Germinal center (tissue), 1 donor: ENCODE results near the gene GLTP.
A peak's percentile ranks its signal among the peaks of the same experiment; 100 is the strongest.
"Not testable (repeated sequence)": the region's sequence is repeated elsewhere in the genome, so short reads cannot be mapped to it uniquely, and the experiment has no call there.

ENCODE experiments used
- DNase-seq: peaks from one replicate; pipeline ENCODE4 v3.0.0; 2012; ENCODE audit warnings: mixed read lengths, low spot score

Gene GLTP

DNA sequence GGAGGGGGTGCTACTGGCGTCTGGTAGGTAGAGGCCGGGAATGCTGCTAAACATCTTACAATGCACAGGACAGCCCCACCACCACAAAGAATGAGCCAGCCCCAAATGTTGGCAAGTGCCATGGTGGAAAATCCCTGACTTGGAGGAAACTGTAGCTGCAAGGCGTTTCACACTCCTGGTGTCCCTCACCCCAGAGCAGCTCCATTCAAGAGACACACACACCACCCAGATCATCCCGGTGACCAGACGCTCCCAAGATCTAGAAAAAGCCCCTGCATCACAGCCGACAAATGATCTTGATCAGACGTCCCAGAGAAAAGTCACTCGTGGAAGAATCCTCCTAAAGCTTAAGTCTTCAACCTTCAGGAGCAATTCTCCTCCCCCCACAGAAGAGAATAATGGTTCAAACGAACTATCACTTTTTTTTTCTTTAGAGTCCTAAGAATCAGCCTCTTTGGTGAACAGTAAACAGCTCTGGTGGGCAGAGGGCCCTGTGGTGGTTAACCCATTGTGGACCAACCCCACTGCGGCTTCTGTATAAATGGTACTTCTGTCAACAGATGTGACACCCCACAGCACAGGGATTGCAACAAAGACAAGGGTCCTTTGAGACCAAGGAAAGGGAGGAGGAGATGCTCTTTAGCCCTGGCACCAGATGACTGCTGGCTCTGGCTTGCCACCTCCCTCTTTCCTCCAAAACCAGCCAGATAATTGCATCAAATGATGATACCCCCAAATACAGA is 2.7 kb downstream of the GLTP start:
- no peak for DNase-seq

- no peak for DNase-seq
Observed at GRCh38 chr12:109876406-109876805, 3.9 kb downstream of the GLTP start.

- DNase-seq = no peak
Observed at GRCh38 chr12:109875572-109876131, 4.7 kb downstream of the GLTP start.

GRCh38 chr12:109873653-109874052 is 6.7 kb downstream of the GLTP start:
- DNase-seq = no peak

DNA sequence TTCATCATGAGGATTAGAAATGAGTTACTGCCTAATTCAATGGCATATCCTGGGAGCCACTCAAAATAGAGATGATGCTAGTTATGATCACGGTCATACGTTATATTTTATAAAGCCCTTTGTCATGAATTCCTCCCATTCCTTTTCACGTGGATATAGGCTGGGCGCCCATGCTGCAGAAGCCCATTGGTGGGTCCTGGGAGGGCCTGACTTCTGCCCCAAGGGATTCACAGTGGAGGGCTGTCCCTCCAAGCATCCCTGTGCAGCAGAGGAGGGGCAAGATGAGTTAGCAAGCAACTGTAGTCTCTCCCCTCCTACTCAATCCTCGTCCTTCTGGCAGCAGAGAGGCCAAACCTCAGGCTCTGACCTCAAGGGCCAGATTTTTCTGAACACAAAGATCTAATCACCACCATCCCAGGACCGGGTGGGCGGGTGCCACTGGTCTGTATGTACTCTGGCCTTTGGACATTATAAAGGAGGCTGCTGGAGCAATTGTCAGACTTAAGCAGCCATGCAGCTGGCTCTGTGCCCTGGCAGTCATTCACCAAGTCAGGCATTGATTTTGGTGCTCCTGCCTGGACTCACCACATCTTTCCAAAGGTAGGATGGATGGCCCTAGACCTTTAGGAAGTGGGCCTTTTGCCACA is 8.6 kb downstream of the GLTP start:
- DNase-seq = no peak

DNA sequence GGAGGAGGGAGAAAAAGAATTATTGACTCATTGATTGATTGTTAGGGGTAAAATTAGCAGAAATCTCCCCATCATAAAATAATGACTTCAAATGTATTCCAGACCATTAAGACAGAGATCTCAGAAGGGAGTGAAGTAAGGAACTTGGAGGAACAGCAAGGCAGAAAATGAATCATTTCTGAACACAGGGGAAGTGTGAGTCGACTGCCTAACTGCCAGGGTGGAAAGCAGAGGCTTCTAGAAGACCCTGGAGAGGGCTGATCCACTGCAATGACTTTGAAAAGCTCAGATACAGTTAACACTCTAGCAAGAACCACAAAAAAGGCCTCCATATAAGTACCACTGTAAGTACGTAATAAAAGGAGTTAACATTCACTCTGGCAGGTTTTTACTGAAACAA is 9.7 kb downstream of the GLTP start:
- DNase-seq = no peak

- DNase-seq = no peak
Observed at GRCh38 chr12:109868182-109869051, 11.9 kb downstream of the GLTP start.

GRCh38 chr12:109864916-109865315 is 15.4 kb downstream of the GLTP start:
- DNase-seq = no peak

GRCh38 chr12:109863847-109864712 is 16.3 kb downstream of the GLTP start:
- no peak for DNase-seq

DNA sequence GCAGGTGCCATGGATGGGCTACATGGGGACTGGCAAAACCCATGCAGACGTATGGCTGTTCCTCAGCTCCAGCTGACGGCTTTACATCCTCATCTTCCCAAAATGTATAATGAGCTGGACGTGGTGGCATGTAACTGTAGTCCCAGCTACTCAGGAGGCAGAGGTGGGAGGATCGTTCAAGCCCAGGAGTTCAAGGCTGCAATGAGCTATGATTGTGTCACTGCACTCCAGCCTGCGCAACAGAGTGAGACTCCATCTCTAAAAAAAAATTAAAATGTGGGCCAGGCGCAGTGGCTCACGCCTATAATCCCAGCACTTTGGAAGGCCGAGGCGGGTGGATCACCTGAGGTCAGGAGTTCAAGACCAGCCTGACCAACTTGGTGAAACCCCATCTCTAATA is 17.9 kb downstream of the GLTP start:
- not testable (repeated sequence) for DNase-seq

- no peak for DNase-seq
Observed at GRCh38 chr12:109861689-109862314, 18.5 kb downstream of the GLTP start.

- DNase-seq = no peak
Observed at GRCh38 chr12:109860977-109861376, 19.4 kb downstream of the GLTP start.

DNA sequence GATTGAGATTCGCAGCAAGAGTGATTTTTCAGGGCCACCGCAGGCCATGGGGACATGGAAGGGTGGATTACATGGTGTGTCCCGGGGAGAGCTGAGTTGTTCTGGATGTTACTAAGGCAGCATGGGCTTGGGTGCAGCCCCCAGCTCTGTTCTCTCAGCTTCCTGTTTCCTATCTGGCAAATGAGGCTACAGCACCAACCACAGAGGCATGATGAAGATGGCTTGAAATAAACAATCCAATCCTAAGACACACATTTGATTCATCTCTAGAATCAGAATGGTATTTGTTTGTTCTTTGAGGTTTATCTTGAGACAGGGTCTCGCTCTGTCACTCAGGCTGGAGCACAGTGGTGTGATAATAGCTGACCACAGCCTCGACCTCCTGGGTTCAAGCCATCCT is 21.6 kb downstream of the GLTP start:
- no peak for DNase-seq

DNA sequence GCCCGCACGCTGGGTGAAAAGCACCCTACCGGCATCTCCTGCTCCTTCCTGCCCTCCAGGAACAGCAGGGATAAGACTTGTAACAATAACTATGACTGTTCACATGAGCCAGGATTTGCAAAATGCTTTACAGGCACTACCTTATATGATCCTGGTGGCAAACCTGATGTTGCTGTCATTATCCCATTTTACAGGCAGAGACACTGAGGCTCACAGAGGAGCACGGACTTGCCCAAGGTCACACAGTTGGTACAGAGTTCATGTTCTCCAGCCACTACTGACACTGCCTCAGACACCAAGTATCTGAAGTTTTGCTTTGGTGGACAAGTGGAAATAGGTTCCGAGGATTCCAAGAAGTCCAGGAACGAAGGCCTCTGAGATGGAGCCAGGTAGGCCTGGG is 22.6 kb downstream of the GLTP start:
- DNase-seq = no peak

DNA sequence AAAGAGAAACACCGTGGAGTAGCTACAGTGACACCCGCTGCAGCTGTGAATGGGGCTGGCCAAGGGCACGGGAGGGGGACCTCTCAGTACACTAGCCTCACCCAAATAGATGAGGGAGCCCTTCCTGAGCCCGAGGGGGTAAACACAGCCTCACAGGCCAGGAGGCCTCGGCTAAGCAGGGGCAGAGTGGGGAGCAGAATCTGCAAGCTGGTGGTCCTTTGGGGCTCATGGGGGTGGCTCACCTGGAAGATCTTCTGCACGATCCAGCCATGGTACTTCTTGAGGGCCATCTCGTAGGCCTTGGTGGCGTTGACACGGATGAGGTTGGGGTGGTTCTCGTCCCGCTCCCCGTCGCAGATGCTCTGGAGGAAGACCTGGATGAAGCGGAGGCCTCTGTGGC is 25.0 kb downstream of the GLTP start:
- DNase-seq = no peak

DNA sequence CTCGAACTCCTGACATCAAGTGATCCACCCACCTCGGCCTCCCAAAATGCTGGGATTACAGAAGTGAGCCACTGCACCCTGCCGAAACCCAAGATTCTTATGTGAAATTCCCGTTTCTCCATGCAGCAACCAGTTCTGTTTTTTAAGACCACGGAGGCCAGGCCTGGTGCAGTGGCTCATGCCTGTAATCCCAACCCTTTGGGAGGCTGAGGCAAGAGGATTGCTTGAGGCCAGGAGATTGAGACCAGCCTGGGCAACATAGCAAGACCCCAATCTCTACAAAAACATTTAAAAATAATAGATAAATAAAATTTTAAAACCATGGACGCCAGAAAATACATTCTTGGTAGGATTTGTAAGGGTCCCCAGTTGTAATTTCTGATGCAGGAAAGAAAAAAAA is 29.8 kb downstream of the GLTP start:
- DNase-seq = not testable (repeated sequence)

DNA sequence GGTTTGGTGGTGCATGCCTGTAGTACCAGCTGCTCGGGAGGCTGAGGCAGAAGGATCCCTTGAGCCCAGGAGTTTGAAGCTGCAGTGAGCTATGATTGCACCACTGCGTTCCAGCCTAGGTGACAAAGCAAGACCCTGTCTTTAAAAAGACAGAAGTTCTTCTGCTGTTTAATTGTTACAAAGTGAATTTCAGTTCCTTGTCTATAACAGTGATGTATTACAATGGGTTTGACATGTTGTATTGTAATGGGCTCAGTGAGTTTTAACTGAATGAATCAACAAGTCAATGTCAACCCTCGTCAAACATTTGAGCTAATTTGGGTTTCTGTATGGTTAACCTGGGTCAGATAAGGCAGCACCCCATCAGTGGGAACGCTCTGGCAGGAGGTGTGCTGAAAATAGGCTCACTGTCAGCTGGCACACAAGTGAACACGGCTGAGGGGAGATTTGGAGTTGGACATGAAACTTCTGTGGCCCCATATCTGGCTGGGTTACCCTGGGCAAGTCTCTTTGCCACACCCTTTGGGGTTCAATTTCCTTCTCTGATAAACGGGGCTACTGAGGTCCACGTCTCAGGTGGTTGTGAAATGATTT is 33.1 kb downstream of the GLTP start:
- DNase-seq = no peak

GRCh38 chr12:109845824-109846205 is 34.5 kb downstream of the GLTP start:
- no peak for DNase-seq

- DNase-seq = peak; percentile 94
Observed at GRCh38 chr12:109844983-109845823, 35.1 kb downstream of the GLTP start.

GRCh38 chr12:109844091-109844490 is 36.2 kb downstream of the GLTP start:
- no peak for DNase-seq
